NCI-H2171 treated with DMSO at 0.1 percent for 48 hours (cell line): ENCODE measurements around the gene TRIB2.

Experiments
- DNase-seq: peaks from one replicate; lab custom pipeline; 2025; lab: John Stamatoyannopoulos, UW

Gene TRIB2

DNA sequence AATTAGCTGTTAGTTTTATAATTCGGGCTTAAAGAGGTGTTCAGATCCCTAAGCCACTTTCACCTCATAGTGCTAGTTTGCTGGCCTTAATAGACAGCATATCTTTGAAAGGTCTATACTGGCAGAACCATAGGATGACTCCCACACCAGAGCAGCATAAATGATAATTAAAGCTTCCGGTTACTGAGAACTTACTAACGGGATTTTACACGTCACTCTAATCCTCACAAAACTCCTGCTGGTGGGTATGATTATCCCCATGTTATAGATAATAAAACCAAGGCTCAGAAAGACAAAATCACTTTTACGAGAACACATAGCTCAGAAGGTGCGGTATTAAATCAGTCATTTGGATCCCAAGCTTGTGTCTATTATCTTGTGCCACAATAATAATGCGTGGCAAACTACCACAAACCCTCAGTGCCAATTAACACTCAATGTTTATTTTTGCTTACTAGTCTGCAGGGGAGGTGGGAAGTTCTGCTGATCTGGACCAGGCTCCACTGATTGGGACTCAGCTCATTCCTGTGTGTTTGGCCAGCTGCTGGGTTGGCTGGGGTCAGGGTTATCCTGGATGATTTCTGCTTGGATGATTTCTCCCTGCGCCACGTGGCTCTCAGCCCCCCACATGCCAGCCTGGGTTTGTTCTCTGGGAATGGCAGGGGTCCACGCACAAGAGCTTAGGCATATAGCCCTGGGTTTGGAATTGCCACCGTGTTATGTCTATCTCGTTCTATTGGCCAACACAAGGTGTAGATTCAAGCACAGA is 62.3 kb downstream of the TRIB2 start:
- no peak for DNase-seq

- no peak for DNase-seq
Measured at GRCh38 chr2:12781329-12781728, 64.6 kb downstream of the TRIB2 start.

DNA sequence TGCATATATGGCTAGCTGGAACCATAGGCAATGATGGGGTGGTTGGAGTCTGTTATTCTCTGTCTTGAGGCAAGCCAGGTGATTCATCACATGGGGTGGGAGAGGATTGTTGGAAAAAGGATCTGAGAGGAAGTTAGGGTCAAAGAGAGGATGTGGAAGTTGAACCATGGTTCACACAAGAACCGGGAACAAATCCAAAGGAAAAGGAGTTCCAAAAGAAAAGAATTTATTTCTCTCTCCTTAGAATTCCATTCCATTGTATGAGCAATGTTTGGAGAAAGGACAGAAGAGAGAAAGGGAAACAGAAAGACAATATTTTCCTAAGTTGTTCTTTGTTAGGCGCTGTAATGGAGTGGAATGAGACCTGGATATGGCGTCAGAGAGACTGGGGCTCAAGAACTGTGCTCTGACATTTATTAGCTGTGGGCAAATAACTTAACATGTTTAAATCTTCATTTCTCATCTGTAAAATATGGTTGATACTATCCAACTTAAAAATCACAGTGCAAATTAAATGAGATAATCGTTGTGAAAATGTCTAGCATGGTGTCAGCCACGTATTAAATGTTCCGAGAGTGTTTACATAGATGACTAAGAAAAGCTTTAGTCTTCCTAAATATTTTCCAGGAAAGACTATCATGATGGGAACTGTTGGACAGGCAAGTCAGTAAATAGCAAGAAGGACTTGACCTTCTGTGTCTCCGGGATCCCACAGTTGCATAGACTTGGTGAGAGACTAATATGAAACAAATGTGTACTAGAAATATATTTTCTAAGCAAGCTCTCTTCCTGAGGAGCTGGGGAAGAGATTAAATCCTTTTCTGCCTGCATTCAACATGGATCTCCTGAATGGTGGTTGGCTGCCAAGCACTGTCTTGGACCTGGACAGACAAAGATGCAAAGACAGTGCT is 71.4 kb downstream of the TRIB2 start:
- no peak for DNase-seq

DNA sequence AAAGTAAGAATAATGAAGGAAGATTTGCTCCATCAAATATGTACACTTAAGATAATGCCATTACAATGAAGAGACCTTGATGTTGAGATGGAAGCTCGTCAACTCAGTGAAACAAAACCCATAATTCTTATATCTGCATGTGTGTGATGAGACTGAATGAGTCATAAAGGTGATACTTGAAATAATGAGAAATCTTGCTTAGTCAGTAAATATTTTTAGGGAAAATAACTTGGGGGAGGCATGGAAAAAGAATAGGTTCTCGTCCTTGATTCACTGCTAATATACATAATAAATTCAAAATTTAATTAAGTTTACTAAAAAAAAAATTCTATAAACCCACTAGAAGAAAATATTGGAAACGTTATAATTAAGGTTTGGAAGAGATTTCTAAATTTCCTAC is 75.2 kb downstream of the TRIB2 start:
- DNase-seq: no peak
